K562 (cell line): ENCODE results near the gene USB1. TPM values are rescaled to one million over a fixed set of nuclear protein-coding genes. Genes with fewer than 3 reads are reported as not detected.

Source experiments
- E4F1 ChIP-seq: fragments of 250-450 bp; sonication (Bioruptor Pico); IDR thresholded peaks from 2 replicates; pipeline ENCODE4 v1.5.0; 2021; ENCODE audit warnings: mild to moderate bottlenecking, borderline replicate concordance
- ILK ChIP-seq: fragments of 450-650 bp; IDR thresholded peaks from 2 replicates; pipeline ENCODE4 v1.6.1; 2016; ENCODE audit warnings: missing genetic modification characterization, low read depth, mild to moderate bottlenecking, missing compliant biosample characterization, moderate library complexity, borderline replicate concordance
- PURB ChIP-seq: sonication (generic); formaldehyde crosslinking; IDR thresholded peaks from 2 replicates; pipeline ENCODE4 v1.9.0; 2021; ENCODE audit warnings: low read depth, mild to moderate bottlenecking, missing genetic modification reagents
- STAG1 ChIP-seq: sonication (generic); formaldehyde crosslinking; IDR thresholded peaks from 2 replicates; pipeline ENCODE4 v1.5.0; 2020; ENCODE audit warnings: missing genetic modification reagents, borderline replicate concordance
- TCFL5 ChIP-seq: fragments of 250-450 bp; sonication (Bioruptor Pico); conservative IDR thresholded peaks from 2 replicates; pipeline ENCODE4 v1.6.1; 2021; ENCODE audit warnings: mild to moderate bottlenecking, moderate library complexity, matching md5 sums
- THAP12 ChIP-seq: fragments of 250-450 bp; sonication (Bioruptor Pico); IDR thresholded peaks from 2 replicates; pipeline ENCODE4 v1.9.0; 2021; ENCODE audit warnings: mild to moderate bottlenecking, inconsistent platforms
- UBTF ChIP-seq, 2 experiments: IDR thresholded peaks; 2 replicates each; pipeline ENCODE4 v1.6.1; 2012; ENCODE audit warnings: improper control_type of control experiment in 2 of 2, low read depth in 2 of 2, low read length in 2 of 2, borderline replicate concordance in 1 of 2
- ZBTB43 ChIP-seq: sonication (generic); formaldehyde crosslinking; IDR thresholded peaks from 2 replicates; pipeline ENCODE4 v1.8.0; 2023; ENCODE audit warnings: mild to moderate bottlenecking, missing genetic modification reagents
- polyA plus RNA-seq, 8 experiments: library from polyadenylated mRNA; depleted of rRNA in 4 of 8; stranded (reverse) in 5 of 8; unstranded in 3 of 8; fragments of >200 nt; fragmentation: Nextera tagmentation in 2 of 8; fragmentation: Illumina TruSeq in 1 of 8; extraction: Ambion mirVana in 2 of 8; extraction: Trizol in 1 of 8; gene quantifications; 2 replicates each; pipeline versions ENCODE4 v1.2.1 to v1.2.3, GENCODE V29; 2011 to 2014; ENCODE audit warnings: inconsistent platforms in 1 of 8, missing spikeins in 1 of 8
- total RNA-seq, 7 experiments: library from RNA; depleted of rRNA in 6 of 7; stranded (reverse); fragments of >200 nt in 6 of 7; fragmentation: Illumina TruSeq in 2 of 7; extraction: Trizol in 2 of 7; gene quantifications; 2 replicates each; pipeline versions ENCODE4 v1.2.1 to v1.2.3, GENCODE V29; 2011 to 2021; ENCODE audit warnings: low replicate concordance in 1 of 7

Gene USB1
- total and polyA plus RNA-seq, 9 of the 15 experiments (the other 6 are each of a cell fraction or from before 2014, with no cell fraction given): 11.6 to 73.6 (median 19.4) TPM

- TF ChIP-seq E4F1 (no peak), PURB (CRISPR knock-in tag) (no peak), ZBTB43 (CRISPR knock-in tag) (no peak), STAG1 (no peak), ILK (tag) (no peak), TCFL5 (CRISPR knock-in tag) (no peak), UBTF (IDR thresholded peaks at IDR 0.05; ENCODE audit: borderline replicate concordance in 1 of 2, low read depth in 2 of 2, low read length in 2 of 2) (no peak), THAP12 (CRISPR knock-in tag) (no peak)
Observed at GRCh38 chr16:58013201-58013956, 12.2 kb downstream of the USB1 start (continued).
